GM18511 (cell line): ENCODE measurements around the gene PWWP2B.
"Not testable (repeated sequence)": the region's sequence is repeated elsewhere in the genome, so short reads cannot be mapped to it uniquely, and the experiment has no call there.

Experiments used
- ATAC-seq: cut with Tn5 transposase; IDR thresholded peaks from one replicate; pipeline ENCODE4 v1.9.1; 2021; ENCODE audit warnings: mild to moderate bottlenecking, moderate library complexity; ENCODE audit not compliant: unreplicated experiment

Gene PWWP2B

GRCh38 chr10:132379026-132379425 is 18.0 kb upstream of the PWWP2B start:
- not testable (repeated sequence) for ATAC-seq

DNA sequence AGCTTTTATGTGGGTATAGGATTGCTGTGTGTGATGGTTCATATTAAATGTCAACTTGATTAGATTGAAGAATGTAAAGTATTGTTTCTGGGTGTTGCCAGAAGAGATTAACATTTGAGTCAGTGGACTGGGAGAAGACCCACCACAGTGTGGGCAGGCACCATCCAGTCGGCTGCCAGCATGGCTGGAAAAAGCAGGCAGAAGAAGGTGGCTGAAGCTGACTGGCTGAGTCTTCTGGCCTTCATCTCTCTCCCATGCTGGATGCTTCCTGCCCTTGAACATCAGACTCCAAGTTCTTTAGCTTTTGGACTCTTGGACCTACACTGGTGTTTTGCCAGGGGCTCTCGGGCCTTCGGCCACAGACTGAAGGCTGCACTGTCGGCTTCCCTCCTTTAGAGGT is 16.0 kb upstream of the PWWP2B start:
- not testable (repeated sequence) for ATAC-seq

GRCh38 chr10:132381741-132382140 is 15.3 kb upstream of the PWWP2B start:
- no peak for ATAC-seq

DNA sequence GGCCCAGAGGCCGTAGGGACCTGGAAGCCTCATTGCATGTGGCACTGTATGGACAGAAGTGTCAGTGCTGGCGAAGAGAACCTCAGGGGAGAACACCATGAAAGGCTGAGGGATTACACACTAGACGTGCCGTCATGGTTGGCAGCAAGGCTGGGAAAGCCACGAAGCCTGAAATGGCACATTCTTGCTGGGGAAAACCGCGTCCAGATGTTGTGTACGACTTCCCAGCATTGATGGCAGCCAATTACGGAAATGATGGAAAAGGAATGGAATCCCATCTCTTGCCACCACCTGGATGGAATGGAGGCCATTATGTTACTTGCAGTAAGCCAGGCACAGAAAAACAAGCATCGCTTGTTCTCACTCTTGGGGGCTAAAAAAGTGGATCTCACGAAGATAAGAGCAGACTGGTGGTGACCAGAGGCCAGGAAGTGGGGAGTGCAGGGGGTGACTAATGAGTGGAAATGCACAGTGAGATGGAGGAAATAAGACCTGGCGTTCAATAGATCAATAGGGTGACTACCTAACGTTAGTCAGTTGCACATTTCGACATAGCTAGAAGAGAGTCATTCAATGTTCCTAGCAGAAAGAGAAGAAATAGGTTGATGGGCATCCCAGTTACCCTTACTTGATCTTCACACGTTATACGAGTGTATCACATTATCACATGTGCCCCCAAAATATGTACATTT is 14.6 kb upstream of the PWWP2B start:
- no peak for ATAC-seq

DNA sequence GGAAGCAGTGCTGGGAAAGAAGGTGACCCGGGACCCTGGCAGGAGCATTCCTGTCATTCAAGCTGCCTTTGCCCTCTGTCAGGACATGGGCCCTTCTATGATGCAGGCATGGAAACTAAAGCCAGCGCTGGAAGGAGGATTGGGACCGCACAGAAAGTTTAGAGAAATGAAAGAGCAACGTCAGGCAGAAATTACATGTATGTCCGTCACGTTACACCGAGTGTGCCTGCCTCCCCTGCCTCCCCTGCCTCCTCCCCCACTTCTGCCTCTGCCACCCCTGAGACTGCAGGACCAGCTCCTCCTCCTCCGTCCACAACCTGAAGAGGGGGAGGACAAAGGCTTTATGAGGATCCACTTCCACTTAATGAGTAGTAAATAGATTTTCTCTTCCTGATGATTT is 13.9 kb upstream of the PWWP2B start:
- no peak for ATAC-seq

DNA sequence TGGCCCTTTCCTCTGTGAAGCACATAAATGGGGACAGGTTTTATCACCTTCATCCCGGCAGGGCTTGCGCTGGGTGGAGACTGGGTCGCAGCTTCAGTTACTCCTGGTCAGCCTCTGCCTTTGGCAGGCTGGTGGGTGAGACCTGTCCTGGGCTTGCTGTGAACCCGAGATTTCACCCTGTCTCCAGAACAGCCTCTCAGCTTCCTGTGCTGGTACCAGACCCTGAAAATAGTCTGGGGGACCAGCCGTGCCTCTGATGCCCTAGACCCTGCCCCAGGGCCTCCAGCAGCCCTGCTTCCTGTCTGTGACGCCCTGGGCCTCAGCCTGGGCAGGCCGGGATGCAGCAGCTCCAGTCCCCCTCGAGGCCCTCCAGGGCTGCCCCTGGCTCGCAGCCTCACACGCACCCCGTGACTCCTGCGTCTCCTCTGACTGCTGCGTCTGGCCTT is 13.2 kb upstream of the PWWP2B start:
- no peak for ATAC-seq

DNA sequence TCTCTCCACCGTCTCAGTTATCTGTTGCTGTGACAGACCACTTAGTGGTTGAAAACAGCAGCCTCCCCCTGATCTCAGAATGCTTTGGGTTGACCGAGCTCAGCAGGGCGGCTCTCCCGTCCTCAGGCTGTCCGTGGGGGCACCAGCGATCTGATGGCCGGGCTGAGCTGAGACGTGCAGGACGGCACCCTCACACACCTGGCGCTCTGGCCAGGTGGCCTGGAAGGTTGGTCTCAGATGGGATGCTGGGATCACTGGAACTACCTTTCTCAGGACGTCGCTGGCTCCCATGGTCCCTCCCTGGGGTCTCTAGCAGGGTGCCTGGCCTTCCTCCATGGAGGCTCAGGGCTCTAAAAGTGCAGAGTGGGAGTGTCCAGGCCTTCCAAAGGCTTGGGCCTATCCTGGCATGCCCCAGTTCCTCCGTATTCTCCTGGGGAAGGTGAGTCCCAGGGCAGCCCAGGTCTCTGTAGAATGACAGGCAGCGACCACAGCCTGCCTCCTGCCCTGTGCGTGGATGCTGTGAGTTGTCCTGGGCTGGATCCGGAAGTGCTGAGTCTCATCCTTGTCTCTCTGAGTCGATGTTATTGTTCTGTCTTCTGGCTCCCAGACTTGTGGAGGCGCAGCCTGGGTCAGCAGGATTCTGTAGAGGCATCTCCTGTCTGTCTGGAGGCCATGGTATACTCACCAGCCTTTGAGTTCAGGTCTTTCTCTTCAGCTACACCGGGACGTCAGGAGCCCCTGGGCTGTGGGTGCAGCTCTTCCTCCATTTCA is 12.2 kb upstream of the PWWP2B start:
- ATAC-seq: no peak

- no peak for ATAC-seq
Observed at GRCh38 chr10:132385389-132385667, 11.7 kb upstream of the PWWP2B start.

DNA sequence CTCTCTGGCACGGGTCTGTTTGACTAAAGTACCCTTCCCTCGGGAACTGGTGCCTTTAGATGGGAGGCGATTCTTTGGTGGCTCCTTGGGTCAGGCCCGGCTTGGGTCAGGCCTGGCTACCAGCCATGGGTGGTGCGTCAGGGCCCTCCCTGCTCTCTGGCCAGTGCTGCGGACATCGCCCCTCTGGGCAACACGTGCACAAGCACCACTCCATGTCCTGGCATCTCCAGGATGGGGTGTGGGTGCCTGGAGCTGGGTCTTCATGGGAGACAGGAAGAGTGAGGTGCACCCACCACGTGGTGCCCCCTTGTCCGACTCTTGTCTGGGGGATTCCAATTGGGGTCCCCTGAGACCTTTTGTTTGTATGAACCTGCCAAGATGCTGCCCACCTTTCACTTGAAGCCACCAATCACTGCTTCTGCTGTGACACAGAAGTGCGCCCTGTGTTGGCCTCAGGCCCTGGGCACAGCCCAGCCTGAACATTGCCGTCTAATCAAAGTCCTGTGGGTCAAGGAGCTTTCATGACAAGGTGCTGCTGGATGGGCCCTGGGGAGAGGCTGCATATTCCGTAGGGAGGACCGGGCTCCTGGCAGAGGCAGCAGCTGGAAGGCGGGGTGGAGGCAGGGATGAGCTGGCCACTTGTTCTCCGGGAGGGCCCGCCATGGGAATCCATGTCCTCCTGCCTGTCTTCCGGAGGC is 11.1 kb upstream of the PWWP2B start:
- ATAC-seq: no peak

- no peak for ATAC-seq
Observed at GRCh38 chr10:132386419-132386831, 10.6 kb upstream of the PWWP2B start.

- ATAC-seq: not testable (repeated sequence)
Observed at GRCh38 chr10:132386896-132387295, 10.1 kb upstream of the PWWP2B start.

GRCh38 chr10:132387764-132388210 is 9.2 kb upstream of the PWWP2B start:
- no peak for ATAC-seq

DNA sequence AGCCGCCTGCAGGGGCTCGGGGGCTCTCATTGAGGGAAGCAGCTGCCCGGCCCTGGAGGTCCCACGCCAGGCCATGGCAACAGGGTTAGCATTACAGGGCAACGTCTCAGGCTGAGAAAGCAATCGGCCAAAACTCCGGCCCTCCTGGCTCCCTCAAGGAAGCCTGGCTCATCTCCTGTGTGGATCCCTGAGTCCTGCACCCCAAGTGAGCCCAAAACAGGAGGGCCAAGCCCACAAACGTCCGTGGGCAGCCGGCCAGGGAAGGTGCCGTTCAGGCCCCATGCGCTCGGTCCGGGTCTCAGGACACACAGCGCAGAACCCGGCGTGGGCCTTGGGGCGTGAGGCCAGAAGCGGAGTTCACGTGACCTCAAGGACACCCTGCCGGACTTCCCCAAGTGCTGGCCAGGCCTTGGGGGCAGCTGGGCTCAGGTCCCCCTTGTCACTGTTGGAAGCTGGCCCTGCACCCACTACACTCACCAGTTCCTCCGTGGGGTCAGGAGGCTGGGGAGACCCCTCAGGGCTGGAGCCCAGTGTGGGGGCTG is 8.0 kb upstream of the PWWP2B start:
- ATAC-seq: no peak

DNA sequence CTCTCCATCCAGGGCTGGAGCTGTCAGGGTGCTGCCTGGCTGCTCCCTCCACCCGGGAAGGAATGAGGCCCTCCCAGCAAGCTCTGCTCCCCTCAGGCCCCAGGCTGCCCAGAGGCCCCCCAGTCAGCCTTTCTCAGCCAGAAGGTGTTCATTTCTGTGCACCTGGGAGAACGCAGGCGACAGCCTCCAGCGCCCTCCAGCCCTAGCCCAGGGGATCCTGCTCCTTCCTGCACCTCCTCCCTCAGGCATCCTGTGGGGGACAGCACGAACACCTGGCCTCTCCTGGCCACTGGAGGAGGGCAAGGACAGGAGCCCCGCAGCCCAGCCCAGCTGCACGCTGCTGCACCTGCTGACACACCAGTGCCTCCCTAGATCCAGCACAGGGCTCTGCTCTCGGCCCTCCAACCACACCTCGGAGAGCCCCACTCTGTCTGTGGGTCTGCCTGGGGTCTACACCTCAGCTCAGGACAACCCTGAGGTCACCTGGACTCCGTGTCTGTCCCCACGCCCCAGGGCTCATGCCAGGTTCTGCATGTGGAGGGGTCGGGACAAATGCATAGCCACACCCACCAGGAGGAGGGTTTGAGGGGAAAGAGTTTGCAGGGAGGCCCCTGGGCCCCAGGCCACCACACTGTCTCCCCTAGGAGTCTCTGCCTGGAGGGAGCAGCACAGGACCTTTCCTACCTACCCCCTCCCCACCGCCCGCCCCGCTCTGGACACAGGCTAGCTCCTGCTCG is 7.4 kb upstream of the PWWP2B start:
- no peak for ATAC-seq

GRCh38 chr10:132390170-132390920 is 6.7 kb upstream of the PWWP2B start:
- ATAC-seq: no peak

GRCh38 chr10:132390921-132391675 is 5.9 kb upstream of the PWWP2B start:
- no peak for ATAC-seq

DNA sequence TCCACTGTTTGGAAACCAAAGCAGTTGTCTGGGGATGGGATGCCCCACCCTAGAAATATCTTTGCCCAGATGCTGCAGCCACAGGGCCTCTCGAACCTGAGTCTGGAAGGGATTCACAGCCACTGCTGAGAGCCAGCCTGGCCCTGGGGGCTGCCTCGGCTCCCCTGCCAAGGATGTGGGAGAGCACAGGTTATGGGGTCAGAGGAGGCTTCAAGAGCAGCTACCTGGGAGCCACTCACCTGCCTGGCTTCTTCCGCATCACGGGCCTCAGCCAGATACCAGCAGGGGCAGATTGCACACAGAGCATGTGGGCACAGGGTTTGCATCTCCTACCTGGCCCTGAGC is 5.4 kb upstream of the PWWP2B start:
- no peak for ATAC-seq

DNA sequence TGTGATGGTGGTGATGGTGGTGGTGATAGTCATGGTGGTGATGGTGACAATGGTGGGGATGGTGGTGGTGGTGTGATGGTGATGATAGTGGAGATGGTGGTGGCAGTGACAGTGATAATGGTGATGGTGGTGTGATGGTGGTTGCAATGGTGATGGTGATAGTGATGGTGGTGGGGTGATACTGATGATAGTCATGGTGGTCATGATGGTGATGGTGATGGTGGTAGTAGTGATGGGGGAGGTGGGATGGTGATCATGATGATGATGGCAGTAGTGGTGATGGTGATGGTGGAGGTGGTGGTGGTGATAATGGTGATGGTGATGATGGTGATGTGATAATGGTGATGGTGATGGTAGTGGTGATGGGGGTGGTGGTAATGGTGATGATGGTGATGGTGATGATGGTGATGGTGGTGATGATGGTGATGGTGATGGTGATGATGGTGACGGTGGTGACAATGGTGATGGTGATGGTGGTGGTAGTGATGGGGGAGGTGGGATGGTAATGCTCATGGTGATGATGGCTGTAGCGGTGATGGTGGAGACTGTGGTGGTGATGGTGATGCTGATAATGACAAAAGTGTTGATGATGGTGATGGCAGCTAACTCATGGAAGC is 4.7 kb upstream of the PWWP2B start:
- no peak for ATAC-seq
